Hematopoietic multipotent progenitor cell treated with erythropoietin and hydrocortisone succinate and interleukin-3 and kit ligand, for 17 days (in vitro differentiated cells): ENCODE measurements around the gene VPS35.
"Not testable (repeated sequence)": the region's sequence is repeated elsewhere in the genome, so short reads cannot be mapped to it uniquely, and the experiment has no call there.

Experiments
- DNase-seq: peaks from one replicate; pipeline ENCODE4 v3.0.0-alpha.2; 2015; ENCODE audit warnings: low spot score

The VPS35 gene

DNA sequence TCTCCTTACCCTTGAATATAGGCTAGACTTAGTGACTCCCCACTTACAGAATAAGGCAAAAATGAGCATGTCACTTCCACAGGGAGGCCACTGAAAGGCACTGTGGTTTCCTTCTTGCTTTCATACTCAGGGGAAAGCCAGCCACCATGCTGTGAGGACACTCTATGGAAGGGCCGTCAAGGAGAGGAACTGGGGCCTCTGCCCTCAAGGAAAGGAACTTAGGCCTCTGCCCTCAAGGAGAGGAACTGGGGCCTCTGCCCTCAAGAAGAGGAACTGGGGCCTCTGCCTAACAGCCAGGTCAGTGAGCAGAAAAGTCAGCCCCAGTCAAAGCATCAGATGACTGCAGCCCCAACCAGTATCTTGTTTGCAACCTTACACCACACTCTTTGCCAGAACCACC, 30.1 kb downstream of the VPS35 start:
- no peak for DNase-seq

DNA sequence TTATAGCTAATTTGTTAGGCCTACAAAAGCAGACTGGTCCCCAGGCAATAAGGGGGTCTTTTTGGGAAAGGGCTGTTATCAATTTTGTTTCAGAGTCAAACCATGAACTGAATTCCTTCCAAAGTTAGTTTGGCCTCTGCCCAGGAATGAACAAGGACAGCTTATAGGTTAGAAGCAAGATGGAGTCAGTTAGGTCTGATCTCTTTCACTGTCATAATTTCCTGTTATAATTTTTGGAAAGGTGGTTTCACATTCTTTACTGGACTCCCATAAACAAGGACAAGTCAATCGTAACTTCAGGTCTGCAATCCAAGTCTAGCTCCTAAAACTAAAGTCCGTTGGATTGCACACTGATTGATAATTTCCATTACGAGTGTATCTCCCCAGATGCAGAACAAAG, 37.7 kb downstream of the VPS35 start:
- DNase-seq: no peak

DNA sequence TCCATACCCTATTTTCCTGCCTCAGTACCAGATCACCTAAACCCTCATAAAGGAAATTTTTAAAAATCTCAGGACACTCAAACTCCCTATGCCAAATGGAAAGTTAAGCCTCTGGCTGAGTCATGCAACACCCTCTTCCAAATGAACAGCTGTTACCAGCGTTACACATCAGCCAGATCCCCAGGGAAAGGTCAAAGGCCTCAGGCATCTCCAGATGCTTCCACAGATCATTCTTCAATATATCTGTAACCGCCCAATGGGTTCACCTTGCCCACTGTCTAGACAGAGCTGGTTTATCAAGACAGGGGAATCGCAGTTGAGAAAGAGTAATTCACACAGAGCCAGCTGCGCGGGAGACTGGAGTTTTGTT, 38.7 kb downstream of the VPS35 start:
- no peak for DNase-seq

DNA sequence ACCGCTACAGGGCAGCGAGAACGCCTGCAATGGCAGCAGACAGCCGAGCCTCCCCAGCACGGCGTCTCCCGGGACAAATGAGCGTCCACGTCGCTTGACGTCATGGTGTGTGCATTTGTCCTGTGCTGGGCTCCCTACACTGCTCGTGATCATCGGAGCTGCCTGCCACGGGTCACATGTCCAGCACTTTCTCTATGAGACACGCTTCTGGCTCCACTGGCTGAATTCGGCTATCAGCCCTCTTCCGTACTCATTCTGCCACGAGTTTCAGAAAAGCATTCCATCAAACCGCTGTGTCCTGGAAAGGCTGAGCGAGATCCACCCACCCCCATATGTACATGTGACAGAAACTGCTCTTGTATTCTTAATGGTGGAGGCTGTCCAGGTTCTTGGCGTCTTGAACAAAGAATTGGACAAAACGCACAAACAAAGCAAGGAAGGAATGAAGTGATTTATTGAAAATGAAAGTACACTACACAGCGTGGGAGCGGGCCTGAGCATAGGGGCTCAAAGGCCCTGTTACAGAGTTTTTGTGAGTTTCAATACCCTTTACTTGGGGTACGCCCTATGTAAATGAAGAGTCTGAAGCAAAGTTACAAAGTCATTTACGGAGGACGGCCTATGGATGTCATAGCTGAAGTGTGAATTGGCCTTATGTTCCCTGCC, 39.3 kb downstream of the VPS35 start:
- no peak for DNase-seq

DNA sequence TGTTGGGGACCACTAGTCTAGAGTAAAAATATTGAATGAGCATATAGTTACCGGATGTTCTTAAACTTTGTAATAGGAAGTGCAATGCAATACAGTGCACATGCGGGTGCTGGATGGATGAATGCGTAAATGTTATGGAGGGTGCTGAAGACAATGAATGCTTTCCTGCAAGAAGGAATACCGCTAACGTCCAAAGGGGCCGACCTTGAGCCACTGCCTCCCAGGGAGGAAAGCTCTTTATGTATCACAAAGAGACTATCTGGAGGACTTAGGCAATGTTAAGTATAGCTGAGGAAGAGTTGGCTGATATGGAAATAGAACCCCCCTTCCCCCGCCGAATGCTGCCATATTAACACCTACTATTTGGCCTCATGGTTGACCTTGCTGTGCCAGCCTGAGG, 40.3 kb downstream of the VPS35 start:
- no peak for DNase-seq

DNA sequence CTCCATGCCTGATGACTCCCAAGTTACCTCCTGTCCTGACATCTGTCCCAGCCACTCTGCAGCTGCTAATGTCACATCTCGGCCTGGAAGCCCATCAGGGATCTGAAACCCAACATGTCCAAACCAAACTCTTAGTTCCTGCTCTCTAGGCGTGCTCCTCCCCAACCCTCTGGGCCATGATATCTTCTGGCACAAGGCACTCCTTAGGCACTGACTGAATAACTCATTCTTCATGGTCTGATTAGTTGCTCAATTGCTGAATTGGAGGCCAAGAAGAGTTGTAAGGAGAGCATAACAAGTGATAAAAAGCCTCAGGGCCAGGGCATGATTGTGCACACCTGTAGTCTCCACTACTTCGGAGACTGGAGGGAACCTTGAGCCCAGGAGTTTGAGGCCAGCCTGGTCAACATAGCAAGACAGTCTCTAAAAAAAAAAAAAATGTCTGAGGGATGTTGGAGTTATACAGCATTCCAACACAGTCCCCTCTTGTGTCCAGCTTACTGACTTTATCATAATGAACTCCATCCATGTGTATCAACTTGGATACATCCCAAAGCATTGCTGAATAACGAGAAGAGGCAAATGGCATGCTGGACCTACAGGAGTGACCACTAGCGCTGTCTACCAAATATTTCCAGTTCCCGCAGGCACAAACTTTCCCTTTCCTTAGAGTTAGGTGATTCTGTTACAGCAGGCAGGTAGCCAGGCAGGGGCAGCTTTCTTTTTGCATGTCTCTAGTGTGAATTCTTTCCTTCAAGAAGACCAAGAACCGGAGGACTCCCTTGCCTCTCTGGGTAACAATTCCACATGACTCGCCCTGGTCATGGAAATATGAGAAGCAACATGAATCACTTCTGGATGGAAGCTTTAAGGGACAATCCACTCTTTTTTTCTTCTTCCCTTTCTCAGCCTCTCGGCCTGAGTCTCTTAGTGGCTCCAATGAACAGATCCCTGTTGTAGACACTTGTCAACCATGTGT, 49.7 kb downstream of the VPS35 start:
- no peak for DNase-seq

DNA sequence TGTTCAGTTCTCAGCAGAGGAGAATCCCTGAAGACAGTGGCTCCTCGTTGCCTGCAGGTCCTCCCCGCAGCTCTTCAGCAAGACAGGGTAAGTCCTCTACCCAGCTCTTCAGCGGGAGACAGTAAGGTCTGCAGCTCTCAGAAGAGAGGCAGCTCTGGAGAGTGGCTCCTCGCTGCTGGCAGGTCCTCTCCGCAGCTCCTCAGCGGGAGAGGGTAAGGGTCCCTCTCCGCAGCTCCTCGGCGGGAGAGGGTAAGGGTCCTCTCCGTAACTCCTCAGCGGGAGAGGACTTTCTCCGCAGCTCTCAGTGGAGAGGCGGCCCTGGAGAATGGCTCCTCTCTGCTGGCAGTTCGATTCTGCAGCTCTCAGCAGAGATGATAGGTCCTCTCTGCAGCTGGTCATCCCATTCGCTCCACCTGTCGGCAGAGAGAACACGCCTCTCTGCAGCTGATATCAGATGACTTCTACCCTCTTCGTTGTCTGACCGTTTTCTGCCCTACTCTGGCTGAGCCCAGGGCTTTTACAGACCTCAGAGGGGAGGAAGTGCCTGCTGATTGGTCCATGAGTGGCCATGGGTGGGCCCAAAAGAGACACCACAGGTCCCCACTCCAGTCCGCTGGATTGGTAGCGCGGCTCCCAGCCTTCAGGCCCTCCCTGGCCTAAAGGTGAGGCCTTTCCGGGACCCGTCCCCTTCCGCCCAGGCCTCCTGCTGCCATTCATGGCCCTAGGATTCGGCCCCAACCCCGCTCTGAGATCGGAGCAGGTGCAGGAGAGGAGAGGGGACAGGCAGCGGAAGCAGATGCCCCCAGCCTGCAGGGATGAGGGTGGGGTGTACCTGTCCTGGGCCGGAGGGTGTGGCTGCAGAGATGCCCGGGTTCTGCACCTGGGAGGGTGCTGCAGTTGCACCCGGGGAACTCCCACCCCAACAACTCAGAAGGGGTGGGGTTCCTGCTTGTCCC, 55.9 kb downstream of the VPS35 start:
- no peak for DNase-seq

DNA sequence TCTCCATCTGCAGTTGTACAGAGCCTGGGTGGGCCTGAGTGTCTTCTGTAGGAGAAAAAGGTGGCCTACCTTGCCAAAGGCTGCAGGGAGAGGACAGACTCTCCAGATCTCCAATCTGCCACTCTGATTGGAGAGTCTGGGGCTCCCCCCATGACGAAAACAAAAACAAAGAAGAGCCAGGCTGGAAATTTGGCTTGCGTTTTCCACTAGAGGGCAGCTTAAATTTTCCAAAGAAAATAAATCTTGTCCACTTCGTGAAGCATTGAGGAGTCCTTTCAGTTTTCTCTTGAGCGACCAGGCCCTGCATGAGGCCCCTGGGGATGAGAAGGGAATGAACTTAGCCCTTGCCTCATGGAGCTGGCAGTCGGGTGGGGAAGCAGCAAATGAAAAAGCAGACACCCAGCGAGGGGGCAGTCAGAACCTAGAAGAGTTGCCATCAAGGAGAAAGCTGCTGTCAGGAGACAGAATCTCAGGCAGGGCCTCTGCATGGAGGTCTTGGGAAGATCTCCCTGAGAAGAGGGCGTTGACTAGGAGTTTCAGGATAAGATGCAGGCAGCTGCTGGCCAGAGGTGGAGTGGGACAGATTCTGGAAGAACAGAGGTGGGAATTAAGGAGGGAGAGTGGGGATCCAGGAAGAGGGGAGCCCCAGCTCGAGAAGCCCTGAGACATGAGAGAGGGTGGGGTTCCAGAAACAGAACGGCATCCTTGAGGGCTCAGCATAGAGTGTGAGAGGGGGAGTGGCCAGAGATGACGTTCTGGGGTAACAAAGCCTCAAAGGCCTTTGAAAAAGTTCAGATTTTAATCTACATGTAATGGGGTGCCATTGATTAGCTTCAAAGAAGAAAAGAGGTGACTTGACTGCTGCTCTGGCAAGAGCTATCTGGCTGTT, 59.4 kb downstream of the VPS35 start:
- no peak for DNase-seq

DNA sequence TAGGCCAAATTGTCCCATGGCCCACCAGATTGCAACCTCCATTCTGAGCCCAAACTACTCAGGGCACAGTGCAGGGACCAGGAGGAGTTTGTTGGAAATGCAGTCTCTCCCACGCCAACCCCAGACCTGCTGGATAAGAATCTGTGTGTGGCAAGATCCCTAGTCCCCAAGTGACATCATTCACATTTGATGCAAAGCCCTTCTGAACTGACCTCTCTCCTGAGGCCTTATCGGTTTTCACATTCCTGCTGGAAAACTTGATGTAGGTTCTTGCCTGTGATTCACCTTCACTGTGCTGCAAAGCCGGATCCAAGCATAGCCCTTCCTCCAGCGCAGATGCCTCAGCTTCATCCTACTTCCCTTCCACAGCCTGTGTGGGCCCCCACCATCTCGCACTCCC, 61.2 kb downstream of the VPS35 start:
- DNase-seq: no peak

DNA sequence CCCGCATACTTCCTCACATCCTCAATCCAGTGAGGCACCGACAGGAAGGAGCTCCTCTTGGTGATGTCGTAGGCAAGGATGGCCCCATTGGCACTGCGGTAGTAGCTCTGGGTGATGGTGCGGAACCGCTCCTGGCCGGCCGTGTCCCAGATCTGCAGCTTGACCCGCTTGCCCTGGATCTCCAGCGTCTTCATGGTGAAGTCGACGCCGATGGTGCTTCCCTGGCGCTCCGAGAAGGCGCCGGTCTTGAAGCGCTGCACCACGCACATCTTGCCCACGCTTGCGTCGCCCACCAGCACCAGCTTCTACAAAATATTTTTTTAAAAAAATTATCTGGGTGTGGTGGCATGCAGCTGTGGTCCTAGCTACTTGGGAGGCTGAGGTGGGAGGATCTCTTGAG, 62.3 kb downstream of the VPS35 start:
- DNase-seq: not testable (repeated sequence)

DNA sequence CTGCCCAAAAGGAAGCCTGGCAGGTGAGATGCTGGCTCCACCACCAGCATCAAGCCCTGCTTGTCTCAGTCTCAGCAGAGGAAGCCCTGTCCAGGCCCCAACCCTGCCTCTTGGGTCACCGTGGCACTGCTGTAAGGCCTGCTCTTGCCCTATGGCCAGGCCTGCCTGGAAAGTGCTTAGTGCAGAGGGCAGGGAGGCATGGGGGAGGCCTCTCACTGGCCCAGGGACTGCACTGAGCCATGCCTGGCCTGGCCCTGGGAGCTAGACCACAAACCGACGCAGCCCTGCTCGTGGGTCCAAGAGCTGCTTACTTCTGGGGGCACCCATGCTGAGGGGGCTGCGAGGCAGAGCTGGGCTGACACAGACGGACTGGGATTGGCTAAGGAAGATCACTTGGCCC, 64.1 kb downstream of the VPS35 start:
- DNase-seq: not testable (repeated sequence)

DNA sequence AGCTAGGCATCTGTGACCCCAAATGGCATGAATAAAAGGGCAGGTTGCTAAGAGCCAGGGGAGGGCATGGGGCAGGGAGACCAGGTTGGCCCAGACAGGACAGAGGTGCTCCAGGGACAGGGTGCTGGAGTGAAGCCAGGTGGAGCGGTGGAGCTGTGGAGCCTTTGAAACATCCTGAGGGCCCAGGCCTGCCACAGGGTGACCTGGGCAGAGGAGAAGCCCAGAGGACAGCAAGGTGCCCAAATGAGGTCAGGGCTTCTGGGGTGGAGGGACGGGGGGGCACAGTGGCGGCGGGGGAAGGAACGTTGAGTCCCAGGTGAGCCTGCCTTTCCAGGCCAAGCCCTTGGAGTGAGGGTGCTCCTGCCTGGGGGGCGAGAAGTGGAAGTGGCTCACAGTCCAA, 65.3 kb downstream of the VPS35 start:
- DNase-seq: not testable (repeated sequence)

DNA sequence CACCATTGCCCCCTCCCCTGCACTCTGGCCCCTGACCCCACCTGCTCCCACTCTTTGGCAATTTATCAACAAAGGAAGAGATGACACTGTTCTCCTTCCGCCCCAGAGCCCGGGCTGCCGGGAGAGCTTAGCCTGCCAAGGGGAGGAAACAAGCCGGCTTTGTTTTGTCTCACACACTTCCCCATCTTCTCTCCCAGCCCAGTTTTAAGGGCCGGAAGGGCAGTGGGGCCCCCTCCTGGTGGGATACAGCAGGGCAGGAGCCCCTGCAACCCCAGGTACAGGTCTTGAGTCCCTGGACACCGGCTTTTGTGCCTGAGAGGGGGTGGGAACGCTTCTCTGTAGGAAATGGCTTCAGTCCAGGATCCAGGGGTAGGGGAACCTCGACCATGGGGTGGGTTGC, 65.7 kb downstream of the VPS35 start:
- not testable (repeated sequence) for DNase-seq

DNA sequence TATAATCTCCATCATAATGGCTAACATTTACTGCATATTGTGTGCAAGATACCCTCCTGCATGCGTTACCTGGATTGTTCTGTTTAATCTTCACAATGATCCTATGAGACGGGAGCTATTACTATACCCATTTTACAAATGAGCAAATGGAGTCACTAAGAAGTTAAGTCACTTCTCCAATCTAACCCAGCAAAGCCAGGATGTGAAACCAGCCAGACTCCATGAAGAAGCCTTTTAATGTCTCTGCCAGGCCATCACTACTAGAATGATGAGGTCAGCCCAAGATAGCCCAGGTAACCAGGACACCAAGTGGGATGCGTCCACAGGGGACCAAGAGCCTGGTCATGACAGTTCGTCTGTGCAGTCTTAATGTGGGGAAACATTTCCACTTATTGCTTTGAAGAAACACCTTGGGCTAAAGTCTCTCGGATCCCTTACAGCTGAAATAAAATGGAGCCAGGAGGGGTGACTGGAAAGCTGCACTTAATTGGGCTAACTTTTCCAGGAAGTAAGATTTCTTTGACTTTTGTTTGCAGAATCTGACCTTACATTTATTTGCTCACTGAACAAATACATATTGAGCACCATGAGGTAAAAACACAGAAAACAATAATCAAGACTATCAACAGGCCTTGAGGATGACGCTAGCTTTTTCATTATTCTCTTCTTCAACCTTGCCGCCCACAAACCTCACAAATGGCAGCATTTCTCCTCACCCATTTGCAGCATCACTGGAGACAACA, 66.9 kb downstream of the VPS35 start:
- no peak for DNase-seq

DNA sequence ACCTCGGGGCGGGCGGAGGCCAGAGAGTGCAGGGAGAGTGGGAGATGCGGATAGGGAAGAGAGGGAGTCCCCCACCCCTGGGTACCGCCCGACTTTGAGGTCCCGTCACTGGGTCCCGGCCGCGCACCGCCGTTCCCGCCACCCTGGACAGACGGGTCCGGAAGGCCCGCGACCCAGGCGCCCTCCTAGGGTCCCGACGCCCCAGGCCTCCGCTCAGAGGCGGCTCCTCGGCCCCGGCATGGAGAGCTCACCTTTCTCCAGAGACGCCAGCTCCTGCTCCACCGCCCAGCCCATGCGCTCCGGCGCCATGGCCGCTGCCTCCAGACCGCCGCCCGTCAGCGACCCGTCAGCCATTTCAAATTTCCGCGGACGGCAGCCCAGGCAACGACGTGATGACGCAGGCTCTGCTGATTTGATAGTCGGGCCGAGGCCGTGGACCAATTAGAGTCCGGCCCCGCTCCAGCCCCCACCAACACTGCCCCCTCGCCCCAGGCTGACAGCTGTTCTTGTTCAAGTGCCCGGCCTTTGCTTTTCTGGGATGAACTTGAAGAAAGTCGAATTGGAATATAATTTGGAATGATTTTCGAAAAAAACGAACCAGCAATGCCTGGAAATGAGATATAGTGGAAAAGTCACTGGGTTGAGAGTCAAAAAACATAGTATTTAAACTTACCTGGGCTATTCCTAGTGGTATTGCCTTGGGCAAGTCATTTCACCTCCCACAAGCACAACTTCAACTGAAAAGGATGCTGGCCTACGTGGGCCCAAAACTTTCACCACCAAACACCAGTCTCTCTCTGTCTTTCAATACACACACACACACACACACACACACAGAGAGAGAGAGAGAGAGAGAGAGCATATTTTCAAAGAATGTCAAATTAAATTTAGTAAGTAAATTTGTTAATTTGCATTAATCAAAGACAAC, 67.7 kb downstream of the VPS35 start, which contains the start of gene SHCBP1:
SHCBP1 (minus strand) TSS at position 374 of the 928 bp plus-strand sequence; CDS start at position 354, 20 bp downstream.
- DNase-seq: peak; percentile 70

DNA sequence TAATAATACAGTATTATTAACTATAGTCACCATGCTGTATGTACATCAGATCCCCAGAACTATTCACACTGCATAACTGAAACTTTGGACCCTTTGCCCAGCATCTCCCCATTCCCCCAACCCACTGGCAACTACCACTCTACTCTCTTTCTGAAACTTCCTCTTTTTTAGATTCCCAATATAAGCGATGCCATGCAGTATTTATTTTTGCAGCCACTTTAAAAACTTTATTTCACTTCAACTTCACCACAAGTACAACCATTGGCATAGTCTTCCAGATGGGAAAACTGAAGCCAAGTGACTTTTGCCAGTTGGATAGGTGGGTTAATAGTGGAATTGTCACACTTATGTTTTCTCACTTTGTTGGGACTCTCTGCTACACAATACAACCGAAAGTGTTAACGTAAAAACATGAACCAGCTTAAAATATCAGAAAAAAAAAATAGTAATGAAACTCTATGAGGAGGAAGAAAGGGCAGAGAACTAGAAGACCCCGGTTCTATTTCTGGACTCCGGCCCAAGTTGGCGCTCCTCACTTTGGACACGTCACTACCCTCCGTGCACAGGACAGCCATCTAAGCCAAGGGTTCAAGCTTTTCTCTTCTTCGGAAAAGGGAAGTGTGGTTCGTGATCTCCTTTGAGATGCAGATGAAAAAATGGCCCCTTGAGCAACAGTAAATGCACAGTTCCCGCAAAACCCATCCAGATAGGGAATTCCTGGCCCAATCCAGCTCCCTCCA, 68.5 kb downstream of the VPS35 start:
- DNase-seq: no peak

DNA sequence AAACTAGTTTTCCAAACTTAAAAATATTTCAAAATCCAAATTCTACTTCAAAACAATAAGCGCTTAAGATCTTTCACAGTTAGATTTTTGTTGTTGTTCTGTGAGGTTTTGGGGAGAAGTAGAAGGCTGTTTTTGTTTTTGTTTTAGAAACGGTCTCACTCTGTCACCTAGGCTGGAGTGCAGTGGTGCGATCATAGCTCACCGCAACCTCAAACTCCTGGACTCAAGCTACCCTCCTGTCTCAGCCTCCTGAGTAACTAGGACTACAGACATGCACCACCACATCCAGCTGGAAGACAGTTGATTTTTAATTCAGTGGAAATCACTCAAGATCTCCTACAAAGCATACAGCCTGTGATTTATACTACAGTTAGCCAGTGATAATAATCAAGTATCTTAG, 70.5 kb downstream of the VPS35 start:
- DNase-seq: no peak

DNA sequence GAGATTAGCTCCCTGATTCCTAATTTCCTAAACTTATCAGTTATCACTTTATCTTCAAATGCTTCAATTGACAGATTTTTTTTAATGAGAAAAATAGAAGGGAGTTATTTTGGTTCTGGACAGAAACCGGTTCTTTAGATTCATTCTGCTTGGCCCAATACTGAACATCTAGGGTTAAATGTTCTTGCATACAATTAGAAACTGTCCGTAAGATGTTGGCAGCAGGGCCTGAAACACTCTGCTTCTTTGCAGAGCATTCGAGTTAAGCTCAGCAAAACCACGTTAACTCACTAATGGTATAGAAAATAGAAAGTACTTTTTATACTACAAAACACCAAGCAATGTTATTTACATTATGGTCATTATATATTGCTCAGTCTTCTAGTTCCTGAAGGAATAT, 75.0 kb downstream of the VPS35 start:
- no peak for DNase-seq

DNA sequence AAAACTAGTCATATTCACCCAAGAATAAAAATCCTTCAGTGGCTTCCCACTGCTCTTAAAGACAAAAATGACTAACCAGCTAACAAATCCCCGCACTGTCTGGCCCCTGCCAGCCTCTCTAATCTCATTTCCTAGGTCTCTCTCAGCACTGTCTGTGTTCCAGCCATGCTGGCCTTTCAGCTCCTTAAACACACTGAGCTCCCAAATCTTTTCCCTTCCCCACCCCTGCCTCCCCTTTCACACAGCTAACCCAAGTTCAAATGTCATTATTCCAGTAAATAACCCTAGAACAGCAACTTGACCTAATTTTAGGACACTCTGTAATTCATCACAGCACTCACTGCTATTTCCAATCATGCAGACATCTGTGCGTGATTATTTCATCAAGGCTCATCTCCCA, 75.6 kb downstream of the VPS35 start:
- no peak for DNase-seq
